ENCODE data around the gene PDE5A.

DNA sequence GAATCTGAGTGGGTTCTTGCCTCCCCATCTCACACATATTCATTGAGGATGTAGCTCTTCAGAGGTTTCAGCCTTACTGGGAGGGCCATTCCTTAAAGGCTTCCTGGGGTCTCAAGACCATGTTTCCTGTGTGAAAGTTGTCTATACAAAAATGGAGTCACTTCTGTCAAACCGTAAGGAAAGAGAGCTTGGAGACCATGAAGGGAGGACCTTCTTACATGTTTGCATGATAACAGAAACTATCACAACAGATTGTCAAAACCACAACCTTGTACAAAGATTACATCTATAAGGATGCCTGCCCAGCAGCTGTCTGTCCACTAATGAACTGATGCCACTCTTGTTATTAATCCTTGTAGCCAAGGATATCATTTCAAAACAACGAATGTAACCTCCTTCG, 139.3 kb downstream of the PDE5A start:
- TF ChIP-seq, protein P1, sequence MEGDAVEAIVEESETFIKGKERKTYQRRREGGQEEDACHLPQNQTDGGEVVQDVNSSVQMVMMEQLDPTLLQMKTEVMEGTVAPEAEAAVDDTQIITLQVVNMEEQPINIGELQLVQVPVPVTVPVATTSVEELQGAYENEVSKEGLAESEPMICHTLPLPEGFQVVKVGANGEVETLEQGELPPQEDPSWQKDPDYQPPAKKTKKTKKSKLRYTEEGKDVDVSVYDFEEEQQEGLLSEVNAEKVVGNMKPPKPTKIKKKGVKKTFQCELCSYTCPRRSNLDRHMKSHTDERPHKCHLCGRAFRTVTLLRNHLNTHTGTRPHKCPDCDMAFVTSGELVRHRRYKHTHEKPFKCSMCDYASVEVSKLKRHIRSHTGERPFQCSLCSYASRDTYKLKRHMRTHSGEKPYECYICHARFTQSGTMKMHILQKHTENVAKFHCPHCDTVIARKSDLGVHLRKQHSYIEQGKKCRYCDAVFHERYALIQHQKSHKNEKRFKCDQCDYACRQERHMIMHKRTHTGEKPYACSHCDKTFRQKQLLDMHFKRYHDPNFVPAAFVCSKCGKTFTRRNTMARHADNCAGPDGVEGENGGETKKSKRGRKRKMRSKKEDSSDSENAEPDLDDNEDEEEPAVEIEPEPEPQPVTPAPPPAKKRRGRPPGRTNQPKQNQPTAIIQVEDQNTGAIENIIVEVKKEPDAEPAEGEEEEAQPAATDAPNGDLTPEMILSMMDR (IDR thresholded peaks at IDR 0.05; ENCODE audit: insufficient read depth, low read length, poor library complexity, severe bottlenecking): no peak
- TF ChIP-seq EZH2phosphoT487 (conservative IDR thresholded peaks at IDR 0.05; ENCODE audit: low read length): no peak
